ENCODE results near the gene THNSL1. TPM values are rescaled to one million over a fixed set of nuclear protein-coding genes. Genes with fewer than 3 reads are reported as not detected.

THNSL1 gene
- total and polyA plus RNA-seq, 9 donors = 3.2 to 9.7 (median 7.3) TPM

- intact Hi-C loops (cut with DNase I) = no loop called here
- Histone ChIP-seq H3K27ac (no peak overlapping the region), H3K4me3 (no peak overlapping the region), H3K36me3 (no peaks in the 10 kb centered on the region), H3K27me3 (no peaks in the 10 kb centered on the region), H3K9me3 (no peaks in the 10 kb centered on the region), H3K4me1 (ENCODE audit: insufficient read depth) (no peaks in the 10 kb centered on the region)
- DNase-seq = no peak
- WGBS, 3 donors = 43 to 65% (median 50%) methylated on average over 1 of the region's 1 CpG
- no peak for TF ChIP-seq POLR2A (IDR thresholded peaks at IDR 0.05)
- TF ChIP-seq CTCF (IDR thresholded peaks at IDR 0.05) = no peak
- no peak for TF ChIP-seq EP300 (IDR thresholded peaks at IDR 0.05)
These were observed 30.2 kb downstream of the THNSL1 start for GRCh38 chr10:25046641-25047040.

GRCh38 chr10:25047088-25047487, 30.7 kb downstream of the THNSL1 start:
- no peaks in the 10 kb centered on the region for H3K4me1 ChIP-seq (ENCODE audit: insufficient read depth)
- 36 to 45% (median 37%) methylated on average over 2 of the region's 2 CpGs for WGBS, 3 donors
- no peaks in the 10 kb centered on the region for H3K9me3 ChIP-seq
- no peak for TF ChIP-seq POLR2A (IDR thresholded peaks at IDR 0.05)
- TF ChIP-seq CTCF (IDR thresholded peaks at IDR 0.05) = no peak
- TF ChIP-seq EP300 (IDR thresholded peaks at IDR 0.05) = no peak
- DNase-seq = no peak
- intact Hi-C loops (cut with DNase I) = no loop called here
- no peaks in the 10 kb centered on the region for H3K27me3 ChIP-seq
- no peak overlapping the region for H3K27ac ChIP-seq
- no peak overlapping the region for H3K4me3 ChIP-seq
- no peaks in the 10 kb centered on the region for H3K36me3 ChIP-seq

- TF ChIP-seq CTCF (IDR thresholded peaks at IDR 0.05) = no peak
- H3K27me3 ChIP-seq = no peaks in the 10 kb centered on the region
- no peak overlapping the region for H3K4me3 ChIP-seq
- H3K27ac ChIP-seq = no peak overlapping the region
- DNase-seq = no peak
- intact Hi-C loops (cut with DNase I) = no loop called here
- H3K4me1 ChIP-seq (ENCODE audit: insufficient read depth) = no peaks in the 10 kb centered on the region
- WGBS, 3 donors = 9 to 18% (median 15%) methylated on average over 4 of the region's 4 CpGs
- H3K36me3 ChIP-seq = no peaks in the 10 kb centered on the region
- H3K9me3 ChIP-seq = no peaks in the 10 kb centered on the region
These were observed 31.3 kb downstream of the THNSL1 start for GRCh38 chr10:25047591-25048301.

GRCh38 chr10:25048450-25048849, 32.0 kb downstream of the THNSL1 start:
- H3K4me1 ChIP-seq (ENCODE audit: insufficient read depth) = no peaks in the 10 kb centered on the region
- H3K27me3 ChIP-seq = no peaks in the 10 kb centered on the region
- WGBS, 3 donors = 49 to 58% (median 56%) methylated on average over 5 of the region's 5 CpGs
- no peak overlapping the region for H3K4me3 ChIP-seq
- TF ChIP-seq CTCF (IDR thresholded peaks at IDR 0.05) = no peak
- TF ChIP-seq POLR2A (IDR thresholded peaks at IDR 0.05) = no peak
- no peak for TF ChIP-seq EP300 (IDR thresholded peaks at IDR 0.05)
- no peaks in the 10 kb centered on the region for H3K9me3 ChIP-seq
- DNase-seq = no peak
- intact Hi-C loops (cut with DNase I) = no loop called here
- H3K36me3 ChIP-seq = no peaks in the 10 kb centered on the region
- H3K27ac ChIP-seq = no peak overlapping the region
